Calu3 (cell line): ENCODE results near the gene DBT. TPM values are rescaled to one million over a fixed set of nuclear protein-coding genes. Genes with fewer than 3 reads are reported as not detected.

Source experiments
- BruUV-seq: library from RNA; stranded (reverse); fragments of 400-500 nt; replicated peaks from 2 replicates; lab custom pipeline; 2021; lab: Mats Ljungman, UMichigan
- CTCF ChIA-PET: fragments of 300-600 bp; sonication (Branson Sonifier 250); formaldehyde crosslinking; loops from one replicate; lab custom pipeline; 2022; ENCODE audit warnings: antibody characterized with exemption; lab: Charles Lee
- DNase-seq: peaks from one replicate; pipeline ENCODE4 v3.0.0; 2022
- H3K27ac Mint-ChIP-seq: one replicate; pipeline ENCODE4 v1.8.0; 2022; ENCODE audit warnings: mixed read lengths; ENCODE audit not compliant: unreplicated experiment
- H3K27me3 Mint-ChIP-seq: one replicate; pipeline ENCODE4 v1.8.0; 2022; ENCODE audit warnings: mixed read lengths; ENCODE audit not compliant: unreplicated experiment
- H3K36me3 Mint-ChIP-seq: one replicate; pipeline ENCODE4 v1.8.0; 2022; ENCODE audit warnings: mild to moderate bottlenecking, moderate library complexity, mixed read lengths; ENCODE audit not compliant: insufficient read depth, unreplicated experiment
- H3K4me1 Mint-ChIP-seq: one replicate; pipeline ENCODE4 v1.8.0; 2022; ENCODE audit warnings: mild to moderate bottlenecking, low read depth, mixed read lengths; ENCODE audit not compliant: unreplicated experiment
- H3K4me3 Mint-ChIP-seq: one replicate; pipeline ENCODE4 v1.8.0; 2022; ENCODE audit warnings: mild to moderate bottlenecking, low read depth, moderate library complexity, mixed read lengths; ENCODE audit not compliant: unreplicated experiment
- H3K9me3 Mint-ChIP-seq: one replicate; pipeline ENCODE4 v1.8.0; 2022; ENCODE audit warnings: low read depth, mixed read lengths; ENCODE audit not compliant: unreplicated experiment
- CTCF ChIP-seq: fragments of 200-600 bp; IDR thresholded peaks from one replicate; pipeline ENCODE4 v1.8.0; 2022; ENCODE audit warnings: antibody characterized with exemption; ENCODE audit not compliant: unreplicated experiment
- intact Hi-C: fragments of 100-400 bp; cut with micrococcal nuclease; formaldehyde crosslinking; loops from one replicate; pipeline ENCODE4 v1.10.0; 2022; ENCODE audit not compliant: unreplicated experiment
- total RNA-seq: library from RNA; stranded (reverse); gene quantifications from 2 replicates; pipeline ENCODE4 v1.2.3, GENCODE V29; 2022

DBT gene
- total RNA-seq, 1 experiment from 2014 or later, result 9.4 TPM

- Mint-ChIP-seq H3K4me1 (peaks cover 13% of the 10 kb centered on the region), H3K27me3 (no peaks in the 10 kb centered on the region), H3K36me3 (peaks cover 4% of the 10 kb centered on the region), H3K27ac (no peak overlapping the region), H3K4me3 (no peak overlapping the region), H3K9me3 (no peaks in the 10 kb centered on the region)
- intact Hi-C loops, result no loop called here
- no peak for DNase-seq
- TF ChIP-seq CTCF, result no peak
- BruUV-seq, result no TSS peak
- CTCF ChIA-PET, result no interaction called here
These were observed 17.5 kb downstream of the DBT start for GRCh38 chr1:100232156-100232555.

GRCh38 chr1:100231721-100232120, 17.9 kb downstream of the DBT start:
- intact Hi-C loops, result no loop called here
- Mint-ChIP-seq H3K36me3 (peaks cover 4% of the 10 kb centered on the region), H3K4me1 (peaks cover 13% of the 10 kb centered on the region), H3K27ac (no peak overlapping the region), H3K9me3 (no peaks in the 10 kb centered on the region), H3K27me3 (no peaks in the 10 kb centered on the region), H3K4me3 (no peak overlapping the region)
- CTCF ChIA-PET, result no interaction called here
- no peak for DNase-seq
- TF ChIP-seq CTCF, result no peak
- no TSS peak for BruUV-seq

GRCh38 chr1:100230765-100231164, 18.9 kb downstream of the DBT start:
- peaks cover 4% of the 10 kb centered on the region for H3K36me3 Mint-ChIP-seq
- H3K4me3 Mint-ChIP-seq, result no peak overlapping the region
- CTCF ChIA-PET, result no interaction called here
- no peak for DNase-seq
- no peaks in the 10 kb centered on the region for H3K27me3 Mint-ChIP-seq
- no peak for TF ChIP-seq CTCF
- H3K27ac Mint-ChIP-seq, result no peak overlapping the region
- no peaks in the 10 kb centered on the region for H3K9me3 Mint-ChIP-seq
- peaks cover 13% of the 10 kb centered on the region for H3K4me1 Mint-ChIP-seq
- intact Hi-C loops, result no loop called here
- BruUV-seq, result no TSS peak

GRCh38 chr1:100229681-100230443, 19.8 kb downstream of the DBT start:
- H3K27ac Mint-ChIP-seq, result no peak overlapping the region
- no peak for TF ChIP-seq CTCF
- no peak overlapping the region for H3K4me3 Mint-ChIP-seq
- no peak for DNase-seq
- H3K27me3 Mint-ChIP-seq, result no peaks in the 10 kb centered on the region
- intact Hi-C loops, result no loop called here
- BruUV-seq, result no TSS peak
- H3K4me1 Mint-ChIP-seq, result peaks cover 13% of the 10 kb centered on the region
- CTCF ChIA-PET, result interaction anchor here (0.6 kb wide), 1 partner anchor 308 kb away, joined by 4 read pairs; the partner anchor contains the start of gene GPR88
- peaks cover 4% of the 10 kb centered on the region for H3K36me3 Mint-ChIP-seq
- no peaks in the 10 kb centered on the region for H3K9me3 Mint-ChIP-seq
